Peyer's patch (tissue), 4 donors: ENCODE measurements around the gene PCBP3.

Experiments
- POLR2A ChIP-seq, 2 donors: fragments of 450-650 bp; IDR thresholded peaks; one replicate each; pipeline ENCODE4 v1.5.1; 2017; ENCODE audit warnings: antibody characterized with exemption in 2 of 2, mild to moderate bottlenecking in 2 of 2, moderate library complexity in 2 of 2
- TF ChIP-seq, protein P1 (sequence below), 6 experiments: fragments of 450-650 bp in 4 of 6; fragments of 200-600 bp in 2 of 6; sonication (generic) in 1 of 6; IDR thresholded peaks; one replicate each; pipeline ENCODE4 v1.5.1; 2017 to 2019; ENCODE audit warnings: antibody characterized with exemption in 6 of 6, mild to moderate bottlenecking in 3 of 6, moderate library complexity in 1 of 6

GRCh38 chr21:45816794-45817193, 173.3 kb downstream of the PCBP3 start:
- TF ChIP-seq, protein P1, sequence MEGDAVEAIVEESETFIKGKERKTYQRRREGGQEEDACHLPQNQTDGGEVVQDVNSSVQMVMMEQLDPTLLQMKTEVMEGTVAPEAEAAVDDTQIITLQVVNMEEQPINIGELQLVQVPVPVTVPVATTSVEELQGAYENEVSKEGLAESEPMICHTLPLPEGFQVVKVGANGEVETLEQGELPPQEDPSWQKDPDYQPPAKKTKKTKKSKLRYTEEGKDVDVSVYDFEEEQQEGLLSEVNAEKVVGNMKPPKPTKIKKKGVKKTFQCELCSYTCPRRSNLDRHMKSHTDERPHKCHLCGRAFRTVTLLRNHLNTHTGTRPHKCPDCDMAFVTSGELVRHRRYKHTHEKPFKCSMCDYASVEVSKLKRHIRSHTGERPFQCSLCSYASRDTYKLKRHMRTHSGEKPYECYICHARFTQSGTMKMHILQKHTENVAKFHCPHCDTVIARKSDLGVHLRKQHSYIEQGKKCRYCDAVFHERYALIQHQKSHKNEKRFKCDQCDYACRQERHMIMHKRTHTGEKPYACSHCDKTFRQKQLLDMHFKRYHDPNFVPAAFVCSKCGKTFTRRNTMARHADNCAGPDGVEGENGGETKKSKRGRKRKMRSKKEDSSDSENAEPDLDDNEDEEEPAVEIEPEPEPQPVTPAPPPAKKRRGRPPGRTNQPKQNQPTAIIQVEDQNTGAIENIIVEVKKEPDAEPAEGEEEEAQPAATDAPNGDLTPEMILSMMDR (IDR thresholded peaks at IDR 0.05) = no peak
- no peak for TF ChIP-seq POLR2A (IDR thresholded peaks at IDR 0.05)
